GM19452 (cell line): ENCODE data around the gene RNF157.
"Not testable (repeated sequence)": the region's sequence is repeated elsewhere in the genome, so short reads cannot be mapped to it uniquely, and the experiment has no call there.

Experiments
- ATAC-seq: cut with Tn5 transposase; IDR thresholded peaks from one replicate; pipeline ENCODE4 v1.9.1; 2021; ENCODE audit not compliant: unreplicated experiment

The RNF157 gene

GRCh38 chr17:76270770-76271668, 30.7 kb upstream of the RNF157 start:
- peak; percentile 0 for ATAC-seq

GRCh38 chr17:76270127-76270592, 29.9 kb upstream of the RNF157 start:
- ATAC-seq, result no peak

GRCh38 chr17:76268991-76269981, 29.0 kb upstream of the RNF157 start:
- ATAC-seq, result no peak

- ATAC-seq, result no peak
Measured at GRCh38 chr17:76268015-76268749, 27.9 kb upstream of the RNF157 start.

- ATAC-seq, result not testable (repeated sequence)
Measured at GRCh38 chr17:76267581-76268001, 27.3 kb upstream of the RNF157 start.

- no peak for ATAC-seq
Measured at GRCh38 chr17:76267051-76267576, 26.8 kb upstream of the RNF157 start.

GRCh38 chr17:76266244-76266938, 26.1 kb upstream of the RNF157 start:
- no peak for ATAC-seq

- peak; percentile 3 for ATAC-seq
Measured at GRCh38 chr17:76265624-76266243, 25.4 kb upstream of the RNF157 start.

- peak; percentile 59 for ATAC-seq
Measured at GRCh38 chr17:76264755-76265623, 24.7 kb upstream of the RNF157 start, which contains the start of gene UBALD2. UBALD2 (plus strand) TSS chr17:76265348; CDS start chr17:76265506, 158 bp downstream.

- ATAC-seq, result peak; percentile 1
Measured at GRCh38 chr17:76264425-76264754, 24.1 kb upstream of the RNF157 start.

- ATAC-seq, result no peak
Measured at GRCh38 chr17:76263896-76264295, 23.6 kb upstream of the RNF157 start.

GRCh38 chr17:76262732-76263344, 22.5 kb upstream of the RNF157 start:
- ATAC-seq, result no peak

- ATAC-seq, result no peak
Measured at GRCh38 chr17:76261421-76262215, 21.3 kb upstream of the RNF157 start.

- no peak for ATAC-seq
Measured at GRCh38 chr17:76260669-76261068, 20.4 kb upstream of the RNF157 start.

GRCh38 chr17:76260220-76260619, 19.9 kb upstream of the RNF157 start:
- ATAC-seq, result no peak

GRCh38 chr17:76256430-76257050, 16.2 kb upstream of the RNF157 start:
- ATAC-seq, result not testable (repeated sequence)
